Sciatic nerve (tissue), 2 donors: Measurements from ENCODE around the gene CSNK1A1. TPM values are rescaled to one million over a fixed set of nuclear protein-coding genes. Genes with fewer than 3 reads are reported as not detected.
"Not testable (repeated sequence)": the region's sequence is repeated elsewhere in the genome, so short reads cannot be mapped to it uniquely, and the experiment has no call there.

Experiments used
- ATAC-seq: fragments of 200-7000 bp; cut with Tn5 transposase; one replicate; pipeline ENCODE4 v1.9.1; 2020; ENCODE audit warnings: mild to moderate bottlenecking, moderate library complexity
- DNase-seq: peaks from one replicate; pipeline ENCODE4 v3.0.0-alpha.2; 2020; ENCODE audit warnings: low spot score
- intact Hi-C: fragments of 100-400 bp; cut with DNase I; formaldehyde crosslinking; loops from one replicate; pipeline ENCODE4 v1.14.2; 2022
- total RNA-seq: library from RNA; stranded (reverse); fragmentation: NEBNext Ultra II Directional; extraction: Animal tissue kit (Norgen Biotek cat#: 25700); gene quantifications from one replicate; pipeline ENCODE4 v1.2.1, GENCODE V29; 2021
- donor health status: DM: no; HTN: no; CAD: no.
- donor health status: DM: no; HTN: no; CAD: no.

CSNK1A1 gene
- total RNA-seq, 1 donor from 2014 or later, result 187 TPM

- DNase-seq (no peak), ATAC-seq (no peak)
- intact Hi-C loops, result loop anchor here (5.0 kb wide), 1 partner anchor 113 kb away; no protein-coding TSS in a partner anchor
Observed at GRCh38 chr5:149448831-149449714, 102.2 kb downstream of the CSNK1A1 start.

GRCh38 chr5:149448431-149448830 lies 102.8 kb downstream of the CSNK1A1 start:
- DNase-seq, result no peak
- ATAC-seq, result no peak
- intact Hi-C loops, result loop anchor here (5.0 kb wide), 1 partner anchor 114 kb away; no protein-coding TSS in a partner anchor

DNA sequence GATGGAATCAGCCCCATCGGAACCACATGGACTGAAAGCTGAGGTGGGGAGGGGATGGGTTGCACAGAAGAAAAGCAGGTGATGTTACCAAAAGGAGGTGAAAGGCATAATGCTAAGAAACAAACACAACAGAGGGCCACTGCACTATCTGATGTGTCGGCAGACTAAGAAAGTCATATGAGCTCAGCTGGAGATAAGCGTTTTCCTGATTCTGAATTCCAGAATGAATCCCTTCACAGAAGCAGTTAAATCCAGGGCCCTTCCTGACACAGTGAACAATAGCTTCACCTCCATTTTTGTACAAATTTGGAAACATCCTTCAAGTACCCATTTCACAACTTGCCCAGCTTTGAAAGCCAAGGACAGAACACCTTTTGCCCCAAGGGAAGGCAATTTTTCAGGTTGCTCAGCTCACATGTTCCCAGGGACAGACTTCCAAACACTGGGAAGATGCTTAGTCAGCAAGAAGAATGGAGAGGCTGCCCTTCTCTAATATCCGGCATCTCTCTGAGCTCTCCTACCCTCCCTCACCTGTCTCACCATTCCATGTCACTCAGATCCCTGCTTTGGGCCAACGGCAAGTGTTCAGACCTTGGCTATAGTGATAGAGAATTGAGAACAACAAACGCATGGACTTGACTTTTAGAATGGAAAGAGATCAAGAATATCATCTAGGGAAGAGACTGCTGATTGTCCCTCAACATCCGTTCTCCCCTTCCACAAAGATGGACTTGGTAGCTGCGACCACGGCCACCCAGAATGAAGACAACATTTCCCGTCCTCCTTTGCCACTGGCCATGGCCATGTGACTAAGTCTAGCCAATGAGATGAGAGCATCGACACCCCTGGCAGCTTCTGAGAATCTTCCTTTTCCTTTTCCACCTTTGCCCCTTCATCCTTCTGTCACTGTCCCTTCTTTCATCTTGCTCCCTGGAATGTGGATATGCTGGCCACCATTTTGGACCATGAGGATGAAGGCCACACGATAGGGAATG lies 103.6 kb downstream of the CSNK1A1 start:
- ATAC-seq (no peak), DNase-seq (no peak)
- intact Hi-C loops, result loop anchor here (5.0 kb wide), 1 partner anchor 115 kb away; no protein-coding TSS in a partner anchor

- ATAC-seq, DNase-seq: not testable (repeated sequence)
- intact Hi-C loops, result loop anchor here (5.0 kb wide), 1 partner anchor 116 kb away; no protein-coding TSS in a partner anchor
Observed at GRCh38 chr5:149446794-149447193, 104.4 kb downstream of the CSNK1A1 start.

GRCh38 chr5:149445739-149446369 lies 105.4 kb downstream of the CSNK1A1 start:
- intact Hi-C loops, result loop anchor here (5.0 kb wide), 1 partner anchor 116 kb away; no protein-coding TSS in a partner anchor
- ATAC-seq (peak; percentile 30), DNase-seq (no peak)

DNA sequence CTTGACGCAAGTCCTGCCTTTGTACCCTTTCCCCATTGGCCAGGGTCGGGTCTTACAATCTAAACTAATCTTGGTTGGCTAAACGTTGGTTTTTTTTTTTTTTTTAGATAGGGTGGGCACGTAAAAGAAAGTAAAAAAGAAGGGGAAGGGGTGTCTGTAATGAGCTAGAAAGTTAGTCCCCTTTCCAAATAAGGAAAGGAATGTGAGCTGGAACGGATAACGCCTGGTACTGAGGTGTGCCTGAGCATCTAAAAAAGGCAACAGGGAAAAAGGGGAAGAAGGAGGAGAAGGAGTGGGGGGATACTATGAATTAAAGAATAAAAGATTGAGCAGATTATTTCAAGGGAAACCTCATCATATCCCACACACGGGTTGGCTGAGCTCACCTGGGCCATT lies 105.9 kb downstream of the CSNK1A1 start:
- intact Hi-C loops, result loop anchor here (5.0 kb wide), 1 partner anchor 117 kb away; no protein-coding TSS in a partner anchor
- ATAC-seq (no peak), DNase-seq (no peak)

GRCh38 chr5:149444430-149444829 lies 106.8 kb downstream of the CSNK1A1 start:
- intact Hi-C loops, result loop anchor here (5.0 kb wide), 1 partner anchor 108 kb away; the partner anchor contains the start of gene CSNK1A1

DNA sequence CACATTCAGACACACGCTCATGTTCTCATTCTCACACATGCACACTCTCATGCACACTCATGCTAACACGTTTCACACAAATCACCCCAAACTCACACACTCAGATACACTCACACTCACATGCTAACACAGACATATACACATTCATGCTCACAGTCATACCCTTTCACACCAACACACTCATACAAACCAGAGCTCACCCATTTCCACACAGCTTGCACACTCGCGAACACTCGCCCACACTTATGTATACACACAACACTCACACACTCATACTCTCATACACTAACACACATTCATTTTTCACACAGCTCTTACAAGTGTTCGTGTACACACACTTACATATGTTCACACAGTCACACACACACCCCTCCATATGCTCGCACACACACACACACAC lies 108.0 kb downstream of the CSNK1A1 start:
- DNase-seq, result no peak
- intact Hi-C loops, result loop anchor here (5.0 kb wide), 1 partner anchor 109 kb away; the partner anchor contains the start of gene CSNK1A1
- ATAC-seq, result no peak

More at GRCh38 chr5:149444430-149444829, 106.8 kb downstream of the CSNK1A1 start:
- not testable (repeated sequence) for ATAC-seq, DNase-seq

- DNase-seq (peak; percentile 92), ATAC-seq (peak; percentile 87)
- intact Hi-C loops, result loop anchor here (5.0 kb wide), 1 partner anchor 110 kb away; the partner anchor contains the start of gene CSNK1A1
Observed at GRCh38 chr5:149442563-149443182, 108.6 kb downstream of the CSNK1A1 start.

Other genes starting within 250 kb of the CSNK1A1 start
- gene GRPEL2, start 205.9 kb downstream of the CSNK1A1 start, total RNA-seq, result 21.6 TPM
- 10.8 TPM for gene PCYOX1L, start 193.4 kb downstream of the CSNK1A1 start, total RNA-seq
- gene IL17B, start 172.1 kb downstream of the CSNK1A1 start, total RNA-seq, result 51.7 TPM
- 86.7 TPM for gene ARHGEF37, start 30.1 kb upstream of the CSNK1A1 start, total RNA-seq
- gene PPARGC1B, start 178.9 kb upstream of the CSNK1A1 start, total RNA-seq, result 3.2 TPM